Panc1 (cell line): ENCODE data around the gene PYGM. TPM values are rescaled to one million over a fixed set of nuclear protein-coding genes. Genes with fewer than 3 reads are reported as not detected.

Experiments
- ATAC-seq: fragments of 200-7000 bp; cut with Tn5 transposase; 2 replicates; pipeline ENCODE4 v1.9.1; 2020; ENCODE audit warnings: mild to moderate bottlenecking, moderate library complexity
- BruUV-seq: library from RNA; stranded (reverse); fragments of 400-500 nt; replicated peaks from 2 replicates; lab custom pipeline; 2021; lab: Mats Ljungman, UMichigan
- CTCF ChIA-PET: fragments of 300-600 bp; sonication (Branson Sonifier 250); formaldehyde crosslinking; loops from one replicate; lab custom pipeline; 2022; ENCODE audit warnings: antibody characterized with exemption; lab: Charles Lee
- POLR2A ChIA-PET: fragments of 300-600 bp; sonication (Branson Sonifier 250); formaldehyde crosslinking; loops from one replicate; lab custom pipeline; 2022; ENCODE audit warnings: antibody characterized with exemption; lab: Charles Lee
- DNase-seq: peaks from one replicate; pipeline ENCODE4 v3.0.0-alpha.2; 2010; ENCODE audit warnings: low read depth, low spot score
- H3K27ac ChIP-seq: 2 replicates; pipeline ENCODE4 v1.5.1; 2011; ENCODE audit warnings: mild to moderate bottlenecking, low read length, inconsistent platforms
- H3K27me3 ChIP-seq: fragments of 200-500 bp; sonication (Bioruptor generic); 2 replicates; pipeline ENCODE4 v1.6.0; 2014; ENCODE audit warnings: low read length, inconsistent platforms; ENCODE audit not compliant: control insufficient read depth, insufficient read depth
- H3K36me3 ChIP-seq: fragments of 200-500 bp; sonication (Bioruptor generic); 2 replicates; pipeline ENCODE4 v1.5.1; 2014; ENCODE audit warnings: inconsistent platforms, mild to moderate bottlenecking, low read length, moderate library complexity; ENCODE audit not compliant: control insufficient read depth, insufficient read depth
- H3K4me1 ChIP-seq: 2 replicates; pipeline ENCODE4 v1.5.1; 2011; ENCODE audit warnings: inconsistent platforms, mild to moderate bottlenecking, low read length, moderate library complexity; ENCODE audit not compliant: control insufficient read depth, insufficient read depth
- H3K4me3 ChIP-seq, 2 experiments: 2 replicates each; pipeline ENCODE4 v1.5.1; 2011 to 2012; ENCODE audit warnings: low read depth in 2 of 2, low read length in 2 of 2, mild to moderate bottlenecking in 2 of 2, inconsistent platforms in 1 of 2, moderate library complexity in 1 of 2
- H3K9me3 ChIP-seq: fragments of 200-500 bp; sonication (Bioruptor generic); 2 replicates; pipeline ENCODE4 v1.5.1; 2014; ENCODE audit warnings: low read depth, mild to moderate bottlenecking, inconsistent platforms, low read length, moderate library complexity; ENCODE audit not compliant: control insufficient read depth, insufficient read depth
- CTCF ChIP-seq: fragments of 450-650 bp; IDR thresholded peaks from 2 replicates; pipeline ENCODE4 v1.5.1; 2017; ENCODE audit warnings: mild to moderate bottlenecking
- POLR2AphosphoS5 ChIP-seq: IDR thresholded peaks from 2 replicates; pipeline ENCODE4 v1.6.1; 2012; ENCODE audit warnings: mild to moderate bottlenecking, low read depth, low read length, moderate library complexity
- SIN3A ChIP-seq: IDR thresholded peaks from 2 replicates; pipeline ENCODE4 v1.6.1; 2012; ENCODE audit warnings: low read depth, mild to moderate bottlenecking, low read length, moderate library complexity, borderline replicate concordance; ENCODE audit not compliant: insufficient read depth
- TCF7L2 ChIP-seq: IDR thresholded peaks from 2 replicates; pipeline ENCODE4 v1.6.1; 2011; ENCODE audit warnings: mild to moderate bottlenecking, low read depth, low read length, inconsistent platforms
- in situ Hi-C: cut with HindIII; loops from 2 replicates; pipeline ENCODE4 v1.10.0; 2016; ENCODE audit warnings: low sequenced_read_pairs, low pct_unique_long_range_greater_than_20kb
- intact Hi-C: fragments of 100-400 bp; cut with micrococcal nuclease; formaldehyde crosslinking; loops from one replicate; pipeline ENCODE4 v1.10.0; 2022; ENCODE audit not compliant: unreplicated experiment
- total RNA-seq: library from RNA; stranded (reverse); gene quantifications from one replicate; pipeline ENCODE4 v1.2.1, GENCODE V29; 2021; ENCODE audit not compliant: unreplicated experiment
- TF ChIP-seq, protein P1 (sequence below), 2 experiments: IDR thresholded peaks; 2 replicates each; pipeline ENCODE4 v1.6.1; 2011 to 2012; ENCODE audit warnings: low read depth in 2 of 2, control low read depth in 1 of 2, low read length in 1 of 2, mild to moderate bottlenecking in 1 of 2, moderate library complexity in 1 of 2; ENCODE audit not compliant: insufficient read depth in 1 of 2

The PYGM gene
- total RNA-seq, 1 experiment from 2014 or later: 0.39 TPM

GRCh38 chr11:64776425-64776824 lies 16.7 kb upstream of the PYGM start:
- BruUV-seq: no TSS peak
- no peaks in the 10 kb centered on the region for H3K9me3 ChIP-seq
- POLR2A ChIA-PET: interaction anchor here (0.7 kb wide), 1 partner anchor 422 kb away, joined by 3 read pairs; no protein-coding TSS in a partner anchor
- H3K4me3 ChIP-seq: peak overlapping the region; percentile 88 to 92
- peak overlapping the region; percentile 88 for H3K27ac ChIP-seq
- in situ Hi-C loops (no loop called here), intact Hi-C loops (no loop called here)
- no peaks in the 10 kb centered on the region for H3K27me3 ChIP-seq
- H3K4me1 ChIP-seq: peaks cover 16% of the 10 kb centered on the region
- TF ChIP-seq POLR2AphosphoS5: 0 out of 2 replicates have a peak, but pooled peaks have one; percentile 20
- no peak for TF ChIP-seq CTCF
- DNase-seq: no peak
- ATAC-seq: no peak
- peaks cover 56% of the 10 kb centered on the region for H3K36me3 ChIP-seq
- CTCF ChIA-PET: interaction anchor here (0.6 kb wide), 1 partner anchor 68 kb away, joined by 3 read pairs; the partner anchor contains the start of gene CDC42BPG

- CTCF ChIA-PET: no interaction called here
- Histone ChIP-seq H3K9me3 (no peaks in the 10 kb centered on the region), H3K27ac (no peak overlapping the region), H3K4me3 (no peak overlapping the region), H3K4me1 (peaks cover 13% of the 10 kb centered on the region), H3K36me3 (peaks cover 78% of the 10 kb centered on the region), H3K27me3 (no peaks in the 10 kb centered on the region)
- TF ChIP-seq POLR2AphosphoS5: no peak
- no peak for TF ChIP-seq TCF7L2
- TF ChIP-seq, protein P1, sequence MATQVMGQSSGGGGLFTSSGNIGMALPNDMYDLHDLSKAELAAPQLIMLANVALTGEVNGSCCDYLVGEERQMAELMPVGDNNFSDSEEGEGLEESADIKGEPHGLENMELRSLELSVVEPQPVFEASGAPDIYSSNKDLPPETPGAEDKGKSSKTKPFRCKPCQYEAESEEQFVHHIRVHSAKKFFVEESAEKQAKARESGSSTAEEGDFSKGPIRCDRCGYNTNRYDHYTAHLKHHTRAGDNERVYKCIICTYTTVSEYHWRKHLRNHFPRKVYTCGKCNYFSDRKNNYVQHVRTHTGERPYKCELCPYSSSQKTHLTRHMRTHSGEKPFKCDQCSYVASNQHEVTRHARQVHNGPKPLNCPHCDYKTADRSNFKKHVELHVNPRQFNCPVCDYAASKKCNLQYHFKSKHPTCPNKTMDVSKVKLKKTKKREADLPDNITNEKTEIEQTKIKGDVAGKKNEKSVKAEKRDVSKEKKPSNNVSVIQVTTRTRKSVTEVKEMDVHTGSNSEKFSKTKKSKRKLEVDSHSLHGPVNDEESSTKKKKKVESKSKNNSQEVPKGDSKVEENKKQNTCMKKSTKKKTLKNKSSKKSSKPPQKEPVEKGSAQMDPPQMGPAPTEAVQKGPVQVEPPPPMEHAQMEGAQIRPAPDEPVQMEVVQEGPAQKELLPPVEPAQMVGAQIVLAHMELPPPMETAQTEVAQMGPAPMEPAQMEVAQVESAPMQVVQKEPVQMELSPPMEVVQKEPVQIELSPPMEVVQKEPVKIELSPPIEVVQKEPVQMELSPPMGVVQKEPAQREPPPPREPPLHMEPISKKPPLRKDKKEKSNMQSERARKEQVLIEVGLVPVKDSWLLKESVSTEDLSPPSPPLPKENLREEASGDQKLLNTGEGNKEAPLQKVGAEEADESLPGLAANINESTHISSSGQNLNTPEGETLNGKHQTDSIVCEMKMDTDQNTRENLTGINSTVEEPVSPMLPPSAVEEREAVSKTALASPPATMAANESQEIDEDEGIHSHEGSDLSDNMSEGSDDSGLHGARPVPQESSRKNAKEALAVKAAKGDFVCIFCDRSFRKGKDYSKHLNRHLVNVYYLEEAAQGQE (IDR thresholded peaks at IDR 0.05; ENCODE audit: insufficient read depth in 1 of 2, low read depth in 2 of 2, low read length in 1 of 2): no peak
- no peak for TF ChIP-seq SIN3A
- TF ChIP-seq CTCF: no peak
- POLR2A ChIA-PET: interaction anchor here (0.7 kb wide), 1 partner anchor 392 kb away, joined by 7 read pairs; no protein-coding TSS in a partner anchor
- no TSS peak for BruUV-seq
- intact Hi-C loops: no loop called here
- in situ Hi-C loops: no loop called here
- ATAC-seq: no peak
- DNase-seq: no peak
Measured at GRCh38 chr11:64774144-64774543, 14.4 kb upstream of the PYGM start.
